Mucosa of descending colon (tissue), 3 donors: ENCODE data around the gene FSTL5. TPM values are rescaled to one million over a fixed set of nuclear protein-coding genes. Genes with fewer than 3 reads are reported as not detected.

Experiments used
- ATAC-seq: fragments of 200-7000 bp; cut with Tn5 transposase; one replicate; pipeline ENCODE4 v1.9.1; 2020; ENCODE audit warnings: mild to moderate bottlenecking, moderate library complexity
- DNase-seq, 3 donors: peaks; one replicate each; pipeline ENCODE4 v3.0.0-alpha.2; 2020
- H3K36me3 ChIP-seq: fragments of 200-600 bp; one replicate; pipeline ENCODE4 v1.8.0; 2021; ENCODE audit warnings: low read depth, mild to moderate bottlenecking
- H3K4me1 ChIP-seq: fragments of 200-600 bp; one replicate; pipeline ENCODE4 v1.8.0; 2021; ENCODE audit warnings: low read depth, mild to moderate bottlenecking
- H3K4me3 ChIP-seq: fragments of 200-600 bp; one replicate; pipeline ENCODE4 v1.8.0; 2021; ENCODE audit warnings: mild to moderate bottlenecking
- H3K9me3 ChIP-seq: fragments of 200-600 bp; one replicate; pipeline ENCODE4 v1.8.0; 2021; ENCODE audit warnings: mild to moderate bottlenecking
- intact Hi-C, 2 donors: fragments of 100-400 bp; cut with DNase I in 1 of 2; cut with micrococcal nuclease in 1 of 2; formaldehyde crosslinking; loops; one replicate each; pipeline versions ENCODE4 v1.11.0 to v1.11.1; 2022; cut with DNase I, micrococcal nuclease
- total RNA-seq, 3 donors: library from RNA; stranded (reverse); fragmentation: NEBNext Ultra II Directional in 2 of 3; extraction: Animal tissue kit (Norgen Biotek cat#: 25700) in 2 of 3; gene quantifications; one replicate each; pipeline versions ENCODE4 v1.2.1 to v1.2.4, GENCODE V29; 2021 to 2023
- TF ChIP-seq, protein P1 (sequence below): fragments of 200-600 bp; IDR thresholded peaks from one replicate; pipeline ENCODE4 v1.8.0; 2022; ENCODE audit warnings: antibody characterized with exemption, mild to moderate bottlenecking
- donor health status: DM: no; HTN: no; CAD: no; lungs with moderate emphysema.
- donor health status: DM: no; HTN: no; CAD: no.
- donor health status: DM: no; HTN: yes; CAD: no.

FSTL5 gene
- total RNA-seq, 3 donors from 2014 or later, result 1.8 TPM; not detected in 2

DNA sequence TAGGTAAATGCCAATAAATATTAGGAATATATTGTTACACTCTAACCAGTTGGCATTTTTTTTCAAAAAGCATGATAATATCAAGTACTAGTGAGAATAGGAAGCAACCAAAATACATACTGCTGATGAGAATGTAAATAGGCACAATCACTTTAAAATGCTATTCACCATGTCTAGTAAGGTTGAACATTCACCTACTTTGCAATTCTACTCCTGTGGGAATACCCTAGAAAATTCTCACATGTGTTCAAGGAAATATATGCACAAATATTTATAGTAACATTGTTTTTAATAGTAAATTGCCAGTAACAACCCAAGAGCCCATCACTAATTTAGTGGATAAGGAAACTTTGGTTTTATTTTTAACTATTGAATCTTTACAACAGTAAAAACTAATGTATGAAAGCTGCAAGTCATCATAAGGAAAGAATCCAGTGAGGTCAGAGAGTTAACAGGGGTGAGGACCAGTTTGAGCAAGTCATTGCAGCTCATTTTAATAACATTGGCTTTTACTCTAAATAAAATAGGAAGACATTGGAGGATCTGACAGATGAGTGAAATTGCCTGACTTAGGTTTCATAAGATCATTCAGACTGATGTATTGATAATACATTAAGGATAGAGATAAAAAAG, 23.6 kb downstream of the FSTL5 start:
- no peaks in the 10 kb centered on the region for H3K36me3 ChIP-seq
- no peak for DNase-seq
- no peak overlapping the region for H3K4me3 ChIP-seq
- intact Hi-C loops, result no loop called here
- no peaks in the 10 kb centered on the region for H3K9me3 ChIP-seq
- TF ChIP-seq, protein P1, sequence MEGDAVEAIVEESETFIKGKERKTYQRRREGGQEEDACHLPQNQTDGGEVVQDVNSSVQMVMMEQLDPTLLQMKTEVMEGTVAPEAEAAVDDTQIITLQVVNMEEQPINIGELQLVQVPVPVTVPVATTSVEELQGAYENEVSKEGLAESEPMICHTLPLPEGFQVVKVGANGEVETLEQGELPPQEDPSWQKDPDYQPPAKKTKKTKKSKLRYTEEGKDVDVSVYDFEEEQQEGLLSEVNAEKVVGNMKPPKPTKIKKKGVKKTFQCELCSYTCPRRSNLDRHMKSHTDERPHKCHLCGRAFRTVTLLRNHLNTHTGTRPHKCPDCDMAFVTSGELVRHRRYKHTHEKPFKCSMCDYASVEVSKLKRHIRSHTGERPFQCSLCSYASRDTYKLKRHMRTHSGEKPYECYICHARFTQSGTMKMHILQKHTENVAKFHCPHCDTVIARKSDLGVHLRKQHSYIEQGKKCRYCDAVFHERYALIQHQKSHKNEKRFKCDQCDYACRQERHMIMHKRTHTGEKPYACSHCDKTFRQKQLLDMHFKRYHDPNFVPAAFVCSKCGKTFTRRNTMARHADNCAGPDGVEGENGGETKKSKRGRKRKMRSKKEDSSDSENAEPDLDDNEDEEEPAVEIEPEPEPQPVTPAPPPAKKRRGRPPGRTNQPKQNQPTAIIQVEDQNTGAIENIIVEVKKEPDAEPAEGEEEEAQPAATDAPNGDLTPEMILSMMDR, result no peak
- no peaks in the 10 kb centered on the region for H3K4me1 ChIP-seq
- no peak for ATAC-seq

DNA sequence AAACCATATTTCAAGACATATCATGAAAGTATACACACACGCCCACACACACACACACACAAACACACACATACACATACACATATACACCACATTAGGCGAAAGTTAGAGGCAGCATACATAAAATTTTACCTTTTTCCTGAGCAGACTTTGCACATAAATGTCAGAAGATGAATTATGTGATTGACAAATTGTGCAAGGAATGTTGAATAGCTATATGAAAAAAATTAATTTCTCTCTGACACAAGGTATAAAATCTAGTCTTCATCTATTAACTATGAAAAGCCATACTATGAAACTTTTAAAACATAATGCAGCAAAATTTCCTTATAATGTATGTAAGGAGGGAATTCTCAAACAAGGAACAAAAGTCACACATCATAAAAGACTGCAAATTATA, 24.4 kb downstream of the FSTL5 start:
- intact Hi-C loops, result no loop called here
- Histone ChIP-seq H3K36me3 (no peaks in the 10 kb centered on the region), H3K9me3 (no peaks in the 10 kb centered on the region), H3K4me1 (no peaks in the 10 kb centered on the region), H3K4me3 (no peak overlapping the region)
- no peak for ATAC-seq
- DNase-seq, result no peak
- TF ChIP-seq, protein P1, result no peak

DNA sequence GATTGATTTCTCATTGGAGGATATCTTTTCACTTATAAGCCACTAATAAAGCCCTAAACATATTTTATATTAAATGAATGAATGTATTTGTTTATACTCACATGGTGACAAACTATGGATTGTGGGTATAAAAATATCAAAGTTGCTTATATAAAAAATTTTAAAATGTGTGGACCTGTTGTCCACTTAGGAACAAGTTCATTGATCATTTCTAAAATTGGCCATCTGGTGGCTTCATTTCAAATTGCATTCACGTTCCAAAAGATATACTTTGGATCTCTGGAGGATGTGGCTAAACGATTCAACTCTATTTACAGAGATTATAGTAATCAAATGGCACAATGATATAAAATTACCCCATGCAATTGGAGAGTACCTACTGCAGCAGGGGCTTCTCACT, 32.5 kb downstream of the FSTL5 start:
- TF ChIP-seq, protein P1, result no peak
- DNase-seq, result no peak

DNA sequence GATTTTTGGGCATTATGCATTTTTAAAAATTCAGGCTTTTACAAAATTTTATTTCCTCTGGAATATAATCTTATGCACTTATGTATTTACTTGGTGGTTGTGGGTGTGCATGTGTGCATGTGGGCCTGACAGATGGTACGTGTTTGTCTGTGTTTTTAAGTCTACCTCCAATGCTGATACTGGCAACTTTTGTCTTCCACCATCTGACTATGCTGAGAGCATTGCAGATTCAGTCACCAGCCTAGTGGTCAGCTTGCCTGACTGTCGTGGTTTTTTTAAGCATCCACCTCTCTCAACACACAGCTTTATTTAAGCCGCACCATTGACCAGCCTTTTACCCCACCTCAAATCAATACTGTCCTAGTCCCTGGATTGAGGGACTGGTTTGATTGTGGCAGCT, 37.1 kb downstream of the FSTL5 start:
- TF ChIP-seq, protein P1, result no peak
- ATAC-seq (no peak), DNase-seq (no peak)
- Histone ChIP-seq H3K36me3 (no peaks in the 10 kb centered on the region), H3K4me3 (no peak overlapping the region), H3K9me3 (no peaks in the 10 kb centered on the region), H3K4me1 (no peaks in the 10 kb centered on the region)
- intact Hi-C loops, result no loop called here

More for the DNA sequence above, 32.5 kb downstream of the FSTL5 start:
- intact Hi-C loops, result no loop called here
- Histone ChIP-seq H3K36me3 (no peaks in the 10 kb centered on the region), H3K9me3 (no peaks in the 10 kb centered on the region), H3K4me1 (no peaks in the 10 kb centered on the region), H3K4me3 (no peak overlapping the region)
- ATAC-seq, result no peak

DNA sequence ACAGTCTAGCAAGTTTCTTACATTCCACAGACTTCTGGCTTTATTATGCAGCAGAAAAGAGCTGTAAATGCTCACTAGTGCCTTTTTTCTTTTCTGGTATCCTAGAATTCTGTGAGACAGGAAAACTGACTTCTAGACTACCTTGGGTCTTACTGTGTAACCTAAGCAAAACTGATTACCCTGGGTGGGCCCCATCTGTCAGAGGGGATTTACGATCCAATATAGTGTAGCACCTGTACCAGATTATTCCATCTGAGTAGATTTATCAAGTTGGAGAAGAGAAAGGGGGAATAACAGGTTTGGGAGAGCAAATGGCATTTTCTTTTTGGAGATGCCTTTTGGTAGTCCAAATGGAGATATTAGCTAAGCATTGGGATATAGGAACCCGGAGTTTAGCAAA, 46.7 kb downstream of the FSTL5 start:
- ATAC-seq, result no peak

More for the DNA sequence above, 46.7 kb downstream of the FSTL5 start:
- intact Hi-C loops, result no loop called here
- no peaks in the 10 kb centered on the region for H3K36me3 ChIP-seq
- H3K9me3 ChIP-seq, result no peaks in the 10 kb centered on the region
- TF ChIP-seq, protein P1, result no peak
- no peak for DNase-seq
- H3K4me3 ChIP-seq, result no peak overlapping the region
- no peaks in the 10 kb centered on the region for H3K4me1 ChIP-seq
